GM23338 (cell line): Measurements from ENCODE around the gene JAKMIP1. TPM values are rescaled to one million over a fixed set of nuclear protein-coding genes. Genes with fewer than 3 reads are reported as not detected.

Source experiments
- ATAC-seq: fragments of 200-7000 bp; cut with Tn5 transposase; 3 replicates; pipeline ENCODE4 v1.9.1; 2020
- DNase-seq: peaks from one replicate; pipeline ENCODE4 v3.0.0-alpha.2; 2015; ENCODE audit warnings: low spot score
- H2AFZ ChIP-seq: fragments of 200-600 bp; sonication (generic); 2 replicates; pipeline ENCODE4 v1.8.0; 2016; ENCODE audit warnings: antibody characterized with exemption, mild to moderate bottlenecking, moderate library complexity
- H3F3A ChIP-seq: fragments of 200-600 bp; sonication (generic); replicated peaks from 2 replicates; pipeline ENCODE4 v1.8.0; 2017; ENCODE audit warnings: antibody characterized with exemption, mixed run types, low read depth
- H3K27ac ChIP-seq: fragments of 200-600 bp; sonication (generic); 2 replicates; pipeline ENCODE4 v1.6.1; 2016; ENCODE audit warnings: low read depth
- H3K27me3 ChIP-seq: fragments of 200-600 bp; sonication (generic); 2 replicates; pipeline ENCODE4 v1.8.0; 2016; ENCODE audit warnings: mild to moderate bottlenecking, mixed run types, moderate library complexity; ENCODE audit not compliant: insufficient read depth
- H3K36me3 ChIP-seq: fragments of 200-600 bp; sonication (generic); 2 replicates; pipeline ENCODE4 v1.8.0; 2016; ENCODE audit warnings: mild to moderate bottlenecking; ENCODE audit not compliant: insufficient read depth
- H3K4me1 ChIP-seq: fragments of 200-600 bp; sonication (generic); 2 replicates; pipeline ENCODE4 v1.8.0; 2016; ENCODE audit warnings: mild to moderate bottlenecking, moderate library complexity; ENCODE audit not compliant: insufficient read depth
- H3K4me2 ChIP-seq: fragments of 200-600 bp; sonication (generic); 2 replicates; pipeline ENCODE4 v1.7.1; 2017; ENCODE audit warnings: mixed run types
- H3K4me3 ChIP-seq: fragments of 200-600 bp; sonication (generic); 2 replicates; pipeline ENCODE4 v1.6.1; 2016; ENCODE audit warnings: mixed run types
- H3K79me2 ChIP-seq: fragments of 200-600 bp; sonication (generic); replicated peaks from 2 replicates; pipeline ENCODE4 v1.8.0; 2017; ENCODE audit warnings: mild to moderate bottlenecking; ENCODE audit not compliant: insufficient read depth
- H3K9me2 ChIP-seq: fragments of 200-600 bp; sonication (generic); 2 replicates; pipeline ENCODE4 v1.8.0; 2017; ENCODE audit not compliant: insufficient read depth
- H4K20me1 ChIP-seq: fragments of 200-600 bp; sonication (generic); replicated peaks from 2 replicates; pipeline ENCODE4 v1.8.0; 2017; ENCODE audit warnings: mild to moderate bottlenecking; ENCODE audit not compliant: insufficient read depth
- H3K27ac Mint-ChIP-seq: 2 replicates; pipeline ENCODE4 v1.8.0; 2020; ENCODE audit warnings: inconsistent platforms, mild to moderate bottlenecking, moderate library complexity, mixed read lengths
- H3K27me3 Mint-ChIP-seq: 3 replicates; pipeline ENCODE4 v1.8.0; 2022; ENCODE audit warnings: low read depth, mild to moderate bottlenecking, moderate library complexity, mixed read lengths, inconsistent platforms; ENCODE audit not compliant: insufficient read depth, poor library complexity
- H3K36me3 Mint-ChIP-seq: 3 replicates; pipeline ENCODE4 v1.8.0; 2021; ENCODE audit warnings: low read depth, mild to moderate bottlenecking, inconsistent platforms, moderate library complexity, mixed read lengths
- H3K4me1 Mint-ChIP-seq: 3 replicates; pipeline ENCODE4 v1.8.0; 2020; ENCODE audit warnings: mild to moderate bottlenecking, inconsistent platforms, mixed read lengths
- H3K4me3 Mint-ChIP-seq: 3 replicates; pipeline ENCODE4 v1.8.0; 2021; ENCODE audit warnings: moderate library complexity, mild to moderate bottlenecking, inconsistent platforms, mixed read lengths
- H3K9me3 Mint-ChIP-seq: 3 replicates; pipeline ENCODE4 v1.8.0; 2020; ENCODE audit warnings: moderate library complexity, mild to moderate bottlenecking, inconsistent platforms, mixed read lengths
- CREB1 ChIP-seq: fragments of 250-450 bp; sonication (Bioruptor Pico); IDR thresholded peaks from 2 replicates; pipeline ENCODE4 v1.5.0; 2020; ENCODE audit warnings: low read depth, mild to moderate bottlenecking, moderate library complexity
- CTCF ChIP-seq, 2 experiments: fragments of 200-600 bp in 1 of 2; sonication (generic) in 1 of 2; conservative IDR thresholded peaks; 2 replicates each; pipeline versions ENCODE4 v1.5.1 to v1.6.1; 2016 to 2017; ENCODE audit warnings: antibody characterized with exemption in 2 of 2, low read depth in 2 of 2, mild to moderate bottlenecking in 2 of 2, moderate library complexity in 1 of 2
- ETS1 ChIP-seq: IDR thresholded peaks from 2 replicates; pipeline ENCODE4 v1.6.1; 2016; ENCODE audit warnings: antibody characterized with exemption
- EZH2 ChIP-seq: fragments of 200-600 bp; sonication (generic); IDR thresholded peaks from one replicate; pipeline ENCODE4 v1.8.0; 2017; ENCODE audit warnings: antibody characterized with exemption, mild to moderate bottlenecking, low read depth; ENCODE audit not compliant: unreplicated experiment
- EZH2phosphoT487 ChIP-seq: fragments of 200-600 bp; sonication (generic); IDR thresholded peaks from one replicate; pipeline ENCODE4 v1.8.1; 2018; ENCODE audit warnings: antibody characterized with exemption; ENCODE audit not compliant: unreplicated experiment
- JUNB ChIP-seq: IDR thresholded peaks from one replicate; pipeline ENCODE4 v1.6.1; 2016; ENCODE audit warnings: antibody characterized with exemption; ENCODE audit not compliant: unreplicated experiment
- NANOG ChIP-seq: IDR thresholded peaks from 2 replicates; pipeline ENCODE4 v1.6.1; 2016; ENCODE audit warnings: antibody characterized with exemption, borderline replicate concordance
- POLR2AphosphoS5 ChIP-seq: IDR thresholded peaks from 2 replicates; pipeline ENCODE4 v1.6.1; 2016; ENCODE audit warnings: antibody characterized with exemption, low read depth
- REST ChIP-seq: IDR thresholded peaks from one replicate; pipeline ENCODE4 v1.6.1; 2018; ENCODE audit warnings: antibody characterized with exemption; ENCODE audit not compliant: unreplicated experiment
- STAT1 ChIP-seq: IDR thresholded peaks from one replicate; pipeline ENCODE4 v1.6.1; 2016; ENCODE audit warnings: antibody characterized with exemption; ENCODE audit not compliant: unreplicated experiment
- ZNF114 ChIP-seq: fragments of 250-450 bp; sonication (Bioruptor Pico); IDR thresholded peaks from 2 replicates; pipeline ENCODE4 v1.5.0; 2020; ENCODE audit warnings: mild to moderate bottlenecking, moderate library complexity
- ZNF331 ChIP-seq: fragments of 250-450 bp; sonication (Bioruptor Pico); IDR thresholded peaks from 2 replicates; pipeline ENCODE4 v1.5.0; 2020; ENCODE audit warnings: low read depth, mild to moderate bottlenecking, moderate library complexity
- ZNF462 ChIP-seq: fragments of 250-450 bp; sonication (Bioruptor Pico); IDR thresholded peaks from 2 replicates; pipeline ENCODE4 v1.5.0; 2020; ENCODE audit warnings: mild to moderate bottlenecking, moderate library complexity
- polyA plus RNA-seq: library from polyadenylated mRNA; unstranded; fragments of >200 nt; fragmentation: Nextera tagmentation; extraction: Ambion mirVana; gene quantifications from 2 replicates; pipeline ENCODE4 v1.2.1, GENCODE V29; 2016
- total RNA-seq: library from RNA; depleted of rRNA; stranded (reverse); fragments of >200 nt; shearing (Covaris generic); gene quantifications from 2 replicates; pipeline ENCODE4 v1.2.3, GENCODE V29; 2014

JAKMIP1 gene
- total and polyA plus RNA-seq, 2 experiments from 2014 or later, result 4.6 to 5.1 TPM

GRCh38 chr4:6230502-6230785 lies 30.1 kb upstream of the JAKMIP1 start:
- Mint-ChIP-seq H3K36me3 (no peaks in the 10 kb centered on the region), H3K9me3 (no peaks in the 10 kb centered on the region), H3K27me3 (peaks cover 16% of the 10 kb centered on the region), H3K4me1 (peaks cover 6% of the 10 kb centered on the region), H3K27ac (no peak overlapping the region), H3K4me3 (no peak overlapping the region)
- TF ChIP-seq CTCF (conservative IDR thresholded peaks at IDR 0.05; ENCODE audit: low read depth in 2 of 2) (no peak), ZNF462 (CRISPR knock-in tag) (no peak), POLR2AphosphoS5 (no peak), ETS1 (no peak), ZNF331 (CRISPR knock-in tag) (no peak), EZH2phosphoT487 (no peak), NANOG (no peak), REST (no peak), CREB1 (CRISPR knock-in tag) (no peak), EZH2 (no peak), JUNB (no peak), STAT1 (no peak), ZNF114 (CRISPR knock-in tag) (no peak)
- Histone ChIP-seq H3F3A (no peaks in the 10 kb centered on the region), H2AFZ (no peak overlapping the region), H3K4me3 (no peak overlapping the region), H3K79me2 (no peaks in the 10 kb centered on the region), H3K4me1 (no peaks in the 10 kb centered on the region), H3K4me2 (no peak overlapping the region), H3K27ac (no peak overlapping the region), H3K36me3 (no peaks in the 10 kb centered on the region), H3K27me3 (no peaks in the 10 kb centered on the region), H4K20me1 (no peaks in the 10 kb centered on the region), H3K9me2 (no peaks in the 10 kb centered on the region)
- ATAC-seq, result no peak
- DNase-seq, result no peak
